ENCODE measurements around the gene IGSF9B.

The IGSF9B gene

GRCh38 chr11:133991101-133991500 lies 34.3 kb upstream of the IGSF9B start:
- no peak for ATAC-seq (replicated peaks)
- H3K4me1 Mint-ChIP-seq, result no peaks in the 10 kb centered on the region
- no peak overlapping the region for H3K27ac Mint-ChIP-seq
- H3K4me3 Mint-ChIP-seq, result no peak overlapping the region
- H3K27me3 Mint-ChIP-seq, result peaks cover 13 to 18% of the 10 kb centered on the region in 2 donors
- no peak for DNase-seq
- peaks cover 0 to 3% of the 10 kb centered on the region in 2 donors for H3K9me3 Mint-ChIP-seq
- no peaks in the 10 kb centered on the region for H3K36me3 Mint-ChIP-seq

- Mint-ChIP-seq H3K36me3 (no peaks in the 10 kb centered on the region), H3K4me3 (no peak overlapping the region), H3K9me3 (peaks cover 0 to 3% of the 10 kb centered on the region in 2 donors), H3K27me3 (peaks cover 14 to 17% of the 10 kb centered on the region in 2 donors), H3K27ac (no peak overlapping the region), H3K4me1 (no peaks in the 10 kb centered on the region)
- ATAC-seq (replicated peaks) (no peak), DNase-seq (no peak)
Measured at GRCh38 chr11:133990501-133990900, 33.7 kb upstream of the IGSF9B start.

- H3K4me1 Mint-ChIP-seq, result no peaks in the 10 kb centered on the region
- H3K27me3 Mint-ChIP-seq, result peaks cover 11 to 14% of the 10 kb centered on the region in 2 donors
- ATAC-seq (replicated peaks), result no peak
- no peaks in the 10 kb centered on the region for H3K36me3 Mint-ChIP-seq
- H3K4me3 Mint-ChIP-seq, result no peak overlapping the region
- no peak overlapping the region for H3K27ac Mint-ChIP-seq
- no peak for DNase-seq
- H3K9me3 Mint-ChIP-seq, result no peaks in the 10 kb centered on the region
Measured at GRCh38 chr11:133988686-133989410, 32.1 kb upstream of the IGSF9B start.

- DNase-seq (no peak), ATAC-seq (replicated peaks) (no peak)
- H3K9me3 Mint-ChIP-seq, result no peaks in the 10 kb centered on the region
- no peak overlapping the region for H3K27ac Mint-ChIP-seq
- no peaks in the 10 kb centered on the region for H3K4me1 Mint-ChIP-seq
- H3K27me3 Mint-ChIP-seq, result peaks cover 11 to 14% of the 10 kb centered on the region in 2 donors
- no peaks in the 10 kb centered on the region for H3K36me3 Mint-ChIP-seq
- no peak overlapping the region for H3K4me3 Mint-ChIP-seq
Measured at GRCh38 chr11:133987171-133987570, 30.4 kb upstream of the IGSF9B start.

GRCh38 chr11:133985981-133986944 lies 29.5 kb upstream of the IGSF9B start:
- no peaks in the 10 kb centered on the region for H3K9me3 Mint-ChIP-seq
- DNase-seq (no peak), ATAC-seq (replicated peaks) (no peak)
- peaks cover 6 to 11% of the 10 kb centered on the region in 2 donors for H3K27me3 Mint-ChIP-seq
- no peaks in the 10 kb centered on the region for H3K36me3 Mint-ChIP-seq
- H3K27ac Mint-ChIP-seq, result no peak overlapping the region
- H3K4me1 Mint-ChIP-seq, result no peaks in the 10 kb centered on the region
- no peak overlapping the region for H3K4me3 Mint-ChIP-seq

- ATAC-seq (replicated peaks) (no peak), DNase-seq (no peak)
- Mint-ChIP-seq H3K27ac (no peak overlapping the region), H3K27me3 (peaks cover 4 to 9% of the 10 kb centered on the region in 2 donors), H3K36me3 (no peaks in the 10 kb centered on the region), H3K4me1 (no peaks in the 10 kb centered on the region), H3K9me3 (no peaks in the 10 kb centered on the region), H3K4me3 (no peak overlapping the region)
Measured at GRCh38 chr11:133984828-133985227, 28.1 kb upstream of the IGSF9B start.

GRCh38 chr11:133983660-133984316 lies 27.0 kb upstream of the IGSF9B start:
- H3K36me3 Mint-ChIP-seq, result no peaks in the 10 kb centered on the region
- no peak overlapping the region for H3K27ac Mint-ChIP-seq
- H3K4me3 Mint-ChIP-seq, result no peak overlapping the region
- ATAC-seq (replicated peaks) (no peak), DNase-seq (no peak)
- no peaks in the 10 kb centered on the region for H3K9me3 Mint-ChIP-seq
- H3K27me3 Mint-ChIP-seq, result peaks cover 3% of the 10 kb centered on the region in 2 donors
- no peaks in the 10 kb centered on the region for H3K4me1 Mint-ChIP-seq

- Mint-ChIP-seq H3K27me3 (peaks cover 3 to 4% of the 10 kb centered on the region in 2 donors), H3K9me3 (no peaks in the 10 kb centered on the region)
- DNase-seq, result no peak
Measured at GRCh38 chr11:133982876-133983275, 26.1 kb upstream of the IGSF9B start.

GRCh38 chr11:133982151-133982550 lies 25.4 kb upstream of the IGSF9B start:
- Mint-ChIP-seq H3K27ac (no peak overlapping the region), H3K36me3 (no peaks in the 10 kb centered on the region)

More at GRCh38 chr11:133982876-133983275, 26.1 kb upstream of the IGSF9B start:
- H3K4me1 Mint-ChIP-seq, result no peaks in the 10 kb centered on the region
- ATAC-seq (replicated peaks), result no peak
- no peaks in the 10 kb centered on the region for H3K36me3 Mint-ChIP-seq
- no peak overlapping the region for H3K4me3 Mint-ChIP-seq
- no peak overlapping the region for H3K27ac Mint-ChIP-seq

GRCh38 chr11:133981156-133981555 lies 24.4 kb upstream of the IGSF9B start:
- Mint-ChIP-seq H3K9me3 (no peaks in the 10 kb centered on the region), H3K27me3 (peaks cover 5 to 10% of the 10 kb centered on the region in 2 donors), H3K4me1 (peaks cover 0 to 6% of the 10 kb centered on the region in 2 donors), H3K36me3 (no peaks in the 10 kb centered on the region), H3K4me3 (no peak overlapping the region), H3K27ac (no peak overlapping the region)
- DNase-seq, result no peak
- ATAC-seq (replicated peaks), result no peak

More at GRCh38 chr11:133982151-133982550, 25.4 kb upstream of the IGSF9B start:
- ATAC-seq (replicated peaks), result no peak
- DNase-seq, result no peak
- peaks cover 0 to under 1% of the 10 kb centered on the region in 2 donors for H3K4me1 Mint-ChIP-seq
- peaks cover 3 to 10% of the 10 kb centered on the region in 2 donors for H3K27me3 Mint-ChIP-seq
- no peaks in the 10 kb centered on the region for H3K9me3 Mint-ChIP-seq
- no peak overlapping the region for H3K4me3 Mint-ChIP-seq

- peaks cover 0 to 6% of the 10 kb centered on the region in 2 donors for H3K4me1 Mint-ChIP-seq
- H3K36me3 Mint-ChIP-seq, result no peaks in the 10 kb centered on the region
- no peak overlapping the region for H3K4me3 Mint-ChIP-seq
- no peaks in the 10 kb centered on the region for H3K9me3 Mint-ChIP-seq
- DNase-seq (no peak), ATAC-seq (replicated peaks) (no peak)
- no peak overlapping the region for H3K27ac Mint-ChIP-seq
- H3K27me3 Mint-ChIP-seq, result peaks cover 6 to 14% of the 10 kb centered on the region in 2 donors
Measured at GRCh38 chr11:133980665-133981064, 23.9 kb upstream of the IGSF9B start.

GRCh38 chr11:133978794-133979193 lies 22.0 kb upstream of the IGSF9B start:
- peaks cover 0 to 6% of the 10 kb centered on the region in 2 donors for H3K4me1 Mint-ChIP-seq
- H3K27ac Mint-ChIP-seq, result no peak overlapping the region
- H3K4me3 Mint-ChIP-seq, result no peak overlapping the region
- DNase-seq, result no peak
- peaks cover 11 to 16% of the 10 kb centered on the region in 2 donors for H3K27me3 Mint-ChIP-seq
- H3K36me3 Mint-ChIP-seq, result no peaks in the 10 kb centered on the region
- H3K9me3 Mint-ChIP-seq, result no peaks in the 10 kb centered on the region
- no peak for ATAC-seq (replicated peaks)

GRCh38 chr11:133977067-133977677 lies 20.4 kb upstream of the IGSF9B start:
- ATAC-seq (replicated peaks), result peak; percentile 92 to 99
- no peaks in the 10 kb centered on the region for H3K9me3 Mint-ChIP-seq
- peaks cover 0 to 6% of the 10 kb centered on the region in 2 donors for H3K4me1 Mint-ChIP-seq
- no peak overlapping the region for H3K4me3 Mint-ChIP-seq
- H3K36me3 Mint-ChIP-seq, result no peaks in the 10 kb centered on the region
- peaks cover 11 to 16% of the 10 kb centered on the region in 2 donors for H3K27me3 Mint-ChIP-seq
- no peak overlapping the region for H3K27ac Mint-ChIP-seq
- peak; percentile 35 for DNase-seq

GRCh38 chr11:133975488-133975849 lies 18.7 kb upstream of the IGSF9B start:
- Mint-ChIP-seq H3K27ac (no peak overlapping the region), H3K36me3 (no peaks in the 10 kb centered on the region), H3K4me3 (no peak overlapping the region), H3K9me3 (no peaks in the 10 kb centered on the region), H3K27me3 (peaks cover 14 to 22% of the 10 kb centered on the region in 2 donors), H3K4me1 (peaks cover 0 to 6% of the 10 kb centered on the region in 2 donors)
- ATAC-seq (replicated peaks), result no peak
- no peak for DNase-seq
